Kidney epithelial cell (primary cell): ENCODE results near the gene TUBGCP3. TPM values are rescaled to one million over a fixed set of nuclear protein-coding genes. Genes with fewer than 3 reads are reported as not detected.

Experiments used
- DNase-seq: peaks from one replicate; pipeline ENCODE4 v3.0.0-alpha.2; 2010; ENCODE audit warnings: low read depth
- H3K27me3 ChIP-seq: 2 replicates; pipeline ENCODE4 v1.6.0; 2011; ENCODE audit warnings: low read length; ENCODE audit not compliant: control insufficient read depth, insufficient read depth
- H3K36me3 ChIP-seq: 2 replicates; pipeline ENCODE4 v1.5.1; 2011; ENCODE audit warnings: low read length; ENCODE audit not compliant: control insufficient read depth, insufficient read depth
- H3K4me3 ChIP-seq: 2 replicates; pipeline ENCODE4 v1.5.1; 2011; ENCODE audit warnings: low read depth, mild to moderate bottlenecking, control low read depth, low read length
- total RNA-seq: library from RNA; depleted of rRNA; stranded (reverse); fragments of >200 nt; gene quantifications from 2 replicates; pipeline ENCODE4 v1.2.3, GENCODE V29; 2015
- TF ChIP-seq, protein P1 (sequence below): IDR thresholded peaks from 2 replicates; pipeline ENCODE4 v1.5.1; 2011; ENCODE audit warnings: mild to moderate bottlenecking, moderate library complexity, low read length, control low read depth, inconsistent platforms; ENCODE audit not compliant: insufficient read depth, poor library complexity, severe bottlenecking

Gene TUBGCP3
- total RNA-seq, 1 donor from 2014 or later = 18.0 TPM

DNA sequence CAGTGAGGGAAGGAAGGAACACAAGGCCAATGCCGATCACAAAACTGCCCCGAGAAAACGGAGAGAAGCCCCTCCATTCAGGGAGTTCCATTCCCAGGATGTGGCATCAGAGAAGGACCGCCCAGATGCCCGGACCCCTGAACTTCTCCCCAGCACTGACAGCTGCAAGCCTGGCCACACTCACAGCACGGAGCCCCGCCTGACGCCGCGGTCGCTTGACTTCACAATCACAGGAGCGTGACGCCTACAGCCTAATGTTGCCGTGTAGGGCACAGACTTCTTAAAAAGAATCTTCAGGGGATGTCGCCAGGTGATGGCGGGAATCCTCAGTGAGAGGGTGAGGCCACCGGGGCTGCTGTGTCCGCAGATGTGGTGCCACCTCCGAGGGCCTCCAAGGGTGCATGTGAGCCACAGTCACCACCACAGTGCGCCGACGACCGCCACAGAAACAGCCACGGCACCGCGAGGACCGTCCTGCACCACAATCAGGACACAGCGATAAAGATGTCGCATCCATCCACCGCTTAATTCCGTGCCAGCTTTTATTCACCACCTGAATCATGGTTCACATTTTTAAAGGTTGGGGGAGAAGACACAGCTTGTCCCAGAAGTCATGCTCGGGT is 134.6 kb downstream of the TUBGCP3 start:
- Histone ChIP-seq H3K36me3 (no peaks in the 10 kb centered on the region), H3K27me3 (peaks cover 6% of the 10 kb centered on the region), H3K4me3 (no peak overlapping the region)
- TF ChIP-seq, protein P1, sequence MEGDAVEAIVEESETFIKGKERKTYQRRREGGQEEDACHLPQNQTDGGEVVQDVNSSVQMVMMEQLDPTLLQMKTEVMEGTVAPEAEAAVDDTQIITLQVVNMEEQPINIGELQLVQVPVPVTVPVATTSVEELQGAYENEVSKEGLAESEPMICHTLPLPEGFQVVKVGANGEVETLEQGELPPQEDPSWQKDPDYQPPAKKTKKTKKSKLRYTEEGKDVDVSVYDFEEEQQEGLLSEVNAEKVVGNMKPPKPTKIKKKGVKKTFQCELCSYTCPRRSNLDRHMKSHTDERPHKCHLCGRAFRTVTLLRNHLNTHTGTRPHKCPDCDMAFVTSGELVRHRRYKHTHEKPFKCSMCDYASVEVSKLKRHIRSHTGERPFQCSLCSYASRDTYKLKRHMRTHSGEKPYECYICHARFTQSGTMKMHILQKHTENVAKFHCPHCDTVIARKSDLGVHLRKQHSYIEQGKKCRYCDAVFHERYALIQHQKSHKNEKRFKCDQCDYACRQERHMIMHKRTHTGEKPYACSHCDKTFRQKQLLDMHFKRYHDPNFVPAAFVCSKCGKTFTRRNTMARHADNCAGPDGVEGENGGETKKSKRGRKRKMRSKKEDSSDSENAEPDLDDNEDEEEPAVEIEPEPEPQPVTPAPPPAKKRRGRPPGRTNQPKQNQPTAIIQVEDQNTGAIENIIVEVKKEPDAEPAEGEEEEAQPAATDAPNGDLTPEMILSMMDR = no peak
- no peak for DNase-seq

DNA sequence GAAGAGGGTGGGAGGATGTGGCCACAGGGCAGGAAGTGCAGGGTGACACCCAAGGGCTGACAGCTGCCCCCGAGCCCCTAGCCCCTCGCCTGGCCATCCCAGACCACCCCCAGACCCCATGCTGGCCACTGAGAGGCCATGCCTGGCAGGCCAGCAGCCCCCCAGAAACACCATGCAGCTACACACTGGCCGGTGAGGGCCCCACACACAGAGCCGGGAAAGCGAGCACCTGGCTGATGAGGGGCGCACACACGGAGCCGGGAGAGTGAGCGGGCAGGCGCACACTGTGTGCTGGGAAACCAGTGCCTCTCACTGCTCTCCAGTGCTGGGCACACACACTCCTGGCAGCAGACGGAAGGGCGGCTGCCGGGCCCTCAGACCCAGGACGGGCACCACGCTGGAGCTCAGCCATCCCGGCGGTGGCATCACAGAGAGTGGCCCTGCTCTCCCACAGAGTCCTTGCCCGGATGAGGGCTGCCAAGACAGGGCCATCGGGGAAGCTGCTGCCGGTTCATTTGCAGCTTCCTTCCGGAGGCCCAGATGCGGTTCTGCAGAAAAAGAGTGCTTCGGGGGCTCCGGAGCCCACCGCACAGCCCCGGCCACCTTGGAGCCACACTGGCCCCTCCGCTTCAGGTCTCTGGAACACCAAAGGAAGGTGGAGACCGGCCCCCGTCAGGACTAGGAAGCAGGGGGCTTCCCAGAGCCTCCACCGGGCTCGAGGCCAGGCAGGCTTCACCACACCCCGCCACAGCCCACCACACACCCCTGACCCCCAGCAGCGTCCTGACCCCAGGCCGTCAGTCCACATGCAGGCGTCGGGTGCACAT is 135.4 kb downstream of the TUBGCP3 start:
- no peak for DNase-seq
- Histone ChIP-seq H3K4me3 (no peak overlapping the region), H3K27me3 (peaks cover 6% of the 10 kb centered on the region), H3K36me3 (no peaks in the 10 kb centered on the region)
- TF ChIP-seq, protein P1 = no peak

DNA sequence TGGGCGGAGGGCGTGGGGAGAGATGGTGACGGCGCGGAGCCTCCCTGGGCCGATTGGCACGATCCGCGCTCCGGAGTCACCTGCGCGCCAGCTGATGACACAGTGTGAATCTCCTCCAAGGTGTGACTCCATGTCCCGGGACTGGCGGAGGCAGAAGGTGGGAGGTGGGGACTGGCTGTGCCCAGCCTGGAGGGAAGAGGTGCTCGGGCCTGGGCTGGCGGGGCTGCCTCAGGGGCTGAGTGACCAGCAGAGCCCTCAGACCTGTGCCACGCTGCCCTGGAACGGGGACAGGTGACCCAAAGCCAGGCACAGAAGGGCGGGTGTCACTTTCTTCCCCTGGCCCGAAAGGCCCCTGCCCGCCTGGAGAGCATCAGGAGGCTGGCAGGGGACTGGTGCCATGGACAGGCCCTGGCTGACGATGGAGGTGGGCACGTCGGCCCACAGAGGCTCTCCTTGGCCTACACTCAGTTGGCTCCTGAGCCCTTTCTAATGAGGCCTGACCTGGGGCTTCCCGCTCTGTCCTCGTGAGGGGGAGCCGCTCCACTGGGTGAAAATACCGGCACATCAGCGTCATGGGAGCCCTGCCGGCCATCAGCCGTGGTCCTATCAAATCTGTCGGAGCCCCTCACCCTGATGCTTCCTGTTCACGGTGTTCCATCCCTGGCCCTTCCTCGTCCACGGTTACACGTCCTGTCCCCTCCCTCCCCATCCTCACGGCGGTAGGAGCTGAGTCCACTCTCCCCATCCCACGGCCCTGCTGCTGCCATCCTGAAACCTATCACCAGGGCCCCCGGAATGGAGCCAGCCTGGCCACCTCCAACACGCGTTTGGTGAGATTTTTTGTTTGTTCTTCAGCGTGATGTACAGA is 136.2 kb downstream of the TUBGCP3 start:
- TF ChIP-seq, protein P1 = no peak
- H3K36me3 ChIP-seq = no peaks in the 10 kb centered on the region
- H3K27me3 ChIP-seq = peaks cover 6% of the 10 kb centered on the region
- DNase-seq = no peak
- no peak overlapping the region for H3K4me3 ChIP-seq

DNA sequence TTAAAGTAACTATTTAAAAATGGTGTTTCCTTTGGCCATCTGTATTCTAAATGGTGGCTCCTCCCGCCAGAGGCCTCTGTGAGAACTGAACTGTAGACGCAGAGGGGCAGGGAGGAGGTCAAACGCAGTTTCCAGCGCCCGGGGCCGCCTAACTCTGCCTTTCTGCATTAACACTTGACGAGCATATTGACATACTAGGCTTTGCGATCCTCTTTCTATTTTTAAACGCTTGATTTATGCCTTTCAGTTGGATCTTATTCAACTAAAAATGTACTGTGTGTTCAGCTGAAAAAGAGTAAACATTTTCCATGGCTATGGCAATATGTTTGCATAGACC is 137.1 kb downstream of the TUBGCP3 start:
- no peak for DNase-seq
- TF ChIP-seq, protein P1 = no peak
- Histone ChIP-seq H3K27me3 (peaks cover 7% of the 10 kb centered on the region), H3K36me3 (no peaks in the 10 kb centered on the region), H3K4me3 (no peak overlapping the region)

DNA sequence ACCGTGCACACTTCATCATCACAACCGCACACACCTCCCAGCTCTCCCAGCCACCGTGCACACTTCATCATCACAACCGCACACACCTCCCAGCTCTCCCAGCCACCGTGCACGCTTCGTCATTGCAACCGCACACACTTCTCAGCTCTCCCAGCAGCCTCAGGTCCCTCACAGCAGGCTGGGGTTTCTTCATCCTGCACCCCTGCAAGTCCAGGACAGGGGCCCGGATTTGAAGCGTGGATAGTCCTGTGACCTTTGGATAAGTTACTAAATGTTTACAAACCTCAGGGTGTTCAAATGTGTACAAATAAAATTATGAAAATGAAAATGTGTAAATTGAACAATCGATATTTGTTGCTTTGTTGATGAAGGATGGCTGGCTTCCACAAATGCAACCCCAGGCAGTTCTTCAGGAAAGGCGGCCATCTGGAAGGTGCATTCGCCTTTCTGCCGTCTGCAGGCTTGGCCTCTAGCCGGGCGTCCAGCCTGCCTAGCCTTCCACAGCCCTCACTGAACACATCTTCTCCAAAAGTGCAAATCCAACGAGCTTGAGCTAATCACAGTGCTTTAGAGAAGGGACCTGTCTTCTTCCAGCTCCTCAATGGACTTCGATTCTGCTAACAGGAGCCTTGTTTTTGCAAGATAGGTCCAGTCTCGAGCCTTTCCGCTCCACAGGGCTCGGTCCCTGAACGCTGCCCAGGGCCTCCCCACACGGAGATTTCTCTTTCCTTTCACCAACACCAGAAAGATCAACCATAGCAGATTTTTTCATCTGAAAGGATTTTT is 137.6 kb downstream of the TUBGCP3 start:
- peaks cover 9% of the 10 kb centered on the region for H3K27me3 ChIP-seq
- TF ChIP-seq, protein P1 = no peak
- no peak for DNase-seq

More for the DNA sequence above, 137.6 kb downstream of the TUBGCP3 start:
- no peaks in the 10 kb centered on the region for H3K36me3 ChIP-seq
- H3K4me3 ChIP-seq = no peak overlapping the region
